ENCODE data around the gene PTPRR. TPM values are rescaled to one million over a fixed set of nuclear protein-coding genes. Genes with fewer than 3 reads are reported as not detected.

Gene PTPRR
- total and polyA plus RNA-seq, 2 of the 4 experiments (the other 2 are of a cell fraction), result 0.18 to 0.21 TPM

DNA sequence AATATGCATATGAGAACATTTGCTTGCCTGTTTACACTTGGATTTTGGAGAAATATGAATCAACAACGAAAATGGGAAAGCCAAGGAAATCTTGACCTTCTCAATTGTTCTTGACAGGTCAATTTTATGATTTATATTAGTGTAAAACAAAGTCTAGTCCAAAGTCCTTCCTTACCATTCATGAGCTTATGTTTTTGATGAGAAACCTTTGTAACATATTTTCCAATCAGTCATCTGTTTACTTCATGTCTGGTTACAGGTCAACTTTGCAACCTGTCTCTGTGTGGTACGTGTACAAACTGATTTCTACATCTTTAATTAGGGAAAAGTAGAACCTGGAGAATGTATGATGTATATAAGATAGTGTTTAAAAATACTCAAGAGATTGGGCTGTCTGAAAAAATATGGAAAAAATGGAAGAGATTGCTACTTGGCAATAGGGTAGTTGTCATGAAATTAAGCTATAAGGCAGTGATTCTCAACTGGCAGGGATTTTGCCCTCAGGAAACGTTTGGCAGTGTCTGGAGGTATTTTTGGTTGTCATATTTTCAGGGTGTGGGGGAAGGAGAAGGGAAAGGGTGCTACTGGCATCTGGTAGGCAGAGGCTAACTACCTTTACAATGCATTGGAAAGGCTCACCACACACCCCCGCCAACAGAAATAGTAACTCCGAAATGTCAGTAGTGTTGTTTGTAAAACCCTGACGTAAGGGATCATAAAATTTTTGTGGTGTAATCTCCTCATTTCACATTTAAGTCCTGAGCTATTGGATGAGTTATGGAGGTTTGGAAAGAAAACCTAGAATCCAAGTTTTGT lies 172.9 kb downstream of the PTPRR start:
- Histone ChIP-seq H3K4me3 (ENCODE audit: insufficient read depth, low read depth, low read length) (no peak overlapping the region), H3K9me3 (ENCODE audit: control insufficient read depth, insufficient read depth, low read length) (no peaks in the 10 kb centered on the region), H2AK5ac (ENCODE audit: low read depth, low read length) (no peak overlapping the region), H4K91ac (ENCODE audit: insufficient read depth, low read depth, low read length) (no peak overlapping the region), H4K20me1 (ENCODE audit: insufficient read depth, low read length) (no peaks in the 10 kb centered on the region), H2AFZ (replicated peaks; ENCODE audit: low read length, poor library complexity) (no peak overlapping the region), H3K79me1 (ENCODE audit: low read depth in 1 of 2, low read length in 2 of 2) (no peaks in the 10 kb centered on the region), H3K4me2 (ENCODE audit: low read depth, low read length) (no peak overlapping the region), H3K9me1 (ENCODE audit: insufficient read depth, low read length) (no peaks in the 10 kb centered on the region), H2BK120ac (ENCODE audit: low read depth, low read length) (no peak overlapping the region), H2AK9ac (replicated peaks; ENCODE audit: low read depth, low read length, poor library complexity) (no peak overlapping the region), H3K56ac (ENCODE audit: extremely low read depth, insufficient read depth, low read length) (no peak overlapping the region), H2BK15ac (ENCODE audit: low read depth, low read length) (no peak overlapping the region), H3K4me1 (ENCODE audit: control insufficient read depth, insufficient read depth, low read length) (no peaks in the 10 kb centered on the region), H3K4ac (ENCODE audit: low read depth, low read length) (no peak overlapping the region), H3K27me3 (ENCODE audit: control insufficient read depth, insufficient read depth, low read length) (no peaks in the 10 kb centered on the region; the same call in 1 of the 2 replicates), H2BK5ac (ENCODE audit: low read depth, low read length, poor library complexity, severe bottlenecking) (no peak overlapping the region), H3K27ac (ENCODE audit: insufficient read depth, low read length) (no peak overlapping the region), H3K18ac (ENCODE audit: low read depth, low read length) (no peak overlapping the region), H4K8ac (ENCODE audit: low read depth in 2 of 2, low read length in 2 of 2) (no peak overlapping the region), H4K5ac (ENCODE audit: low read depth, low read length) (no peak overlapping the region), H3K36me3 (ENCODE audit: control insufficient read depth, insufficient read depth, low read length) (no peaks in the 10 kb centered on the region), H2BK20ac (ENCODE audit: low read depth, low read length) (no peak overlapping the region), H3K14ac (replicated peaks; ENCODE audit: low read depth, low read length) (no peak overlapping the region), H3K23ac (ENCODE audit: low read depth, low read length) (no peak overlapping the region), H3K9ac (ENCODE audit: low read depth, low read length) (no peak overlapping the region)
- intact Hi-C loops (cut with micrococcal nuclease) (no loop called here), in situ Hi-C loops (cut with MboI; ENCODE audit: low sequenced_read_pairs) (loop anchor here (25.0 kb wide), 1 partner anchor 640 kb away; no protein-coding TSS in a partner anchor), dilution Hi-C loops (cut with HindIII; ENCODE audit: low sequenced_read_pairs, unreplicated experiment) (no loop called here)
- POLR2A ChIA-PET (ENCODE audit: unreplicated experiment), result no interaction called here
- BruUV-seq (replicated peaks), result no TSS peak
- TF ChIP-seq MXI1 (IDR thresholded peaks at IDR 0.05; ENCODE audit: borderline replicate concordance, low read depth, low read length), result no peak
- TF ChIP-seq, protein P1, sequence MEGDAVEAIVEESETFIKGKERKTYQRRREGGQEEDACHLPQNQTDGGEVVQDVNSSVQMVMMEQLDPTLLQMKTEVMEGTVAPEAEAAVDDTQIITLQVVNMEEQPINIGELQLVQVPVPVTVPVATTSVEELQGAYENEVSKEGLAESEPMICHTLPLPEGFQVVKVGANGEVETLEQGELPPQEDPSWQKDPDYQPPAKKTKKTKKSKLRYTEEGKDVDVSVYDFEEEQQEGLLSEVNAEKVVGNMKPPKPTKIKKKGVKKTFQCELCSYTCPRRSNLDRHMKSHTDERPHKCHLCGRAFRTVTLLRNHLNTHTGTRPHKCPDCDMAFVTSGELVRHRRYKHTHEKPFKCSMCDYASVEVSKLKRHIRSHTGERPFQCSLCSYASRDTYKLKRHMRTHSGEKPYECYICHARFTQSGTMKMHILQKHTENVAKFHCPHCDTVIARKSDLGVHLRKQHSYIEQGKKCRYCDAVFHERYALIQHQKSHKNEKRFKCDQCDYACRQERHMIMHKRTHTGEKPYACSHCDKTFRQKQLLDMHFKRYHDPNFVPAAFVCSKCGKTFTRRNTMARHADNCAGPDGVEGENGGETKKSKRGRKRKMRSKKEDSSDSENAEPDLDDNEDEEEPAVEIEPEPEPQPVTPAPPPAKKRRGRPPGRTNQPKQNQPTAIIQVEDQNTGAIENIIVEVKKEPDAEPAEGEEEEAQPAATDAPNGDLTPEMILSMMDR (conservative IDR thresholded peaks at IDR 0.05; ENCODE audit: low read depth, low read length), result no peak
- TF ChIP-seq RAD21 (IDR thresholded peaks at IDR 0.05; ENCODE audit: low read length), result no peak
- no peak for TF ChIP-seq NFE2L2 (IDR thresholded peaks at IDR 0.05; ENCODE audit: low read depth, low read length)
- no peak for TF ChIP-seq RFX5 (IDR thresholded peaks at IDR 0.05; ENCODE audit: low read depth, low read length)
- TF ChIP-seq BHLHE40 (IDR thresholded peaks at IDR 0.05; ENCODE audit: low read depth, low read length), result no peak
- TF ChIP-seq SMC3 (IDR thresholded peaks at IDR 0.05; ENCODE audit: low read depth, low read length), result no peak
- TF ChIP-seq MAFK (IDR thresholded peaks at IDR 0.05; ENCODE audit: low read depth, low read length), result no peak
- no peak for TF ChIP-seq CHD1 (IDR thresholded peaks at IDR 0.05; ENCODE audit: low read depth, low read length)
- TF ChIP-seq, protein P2, sequence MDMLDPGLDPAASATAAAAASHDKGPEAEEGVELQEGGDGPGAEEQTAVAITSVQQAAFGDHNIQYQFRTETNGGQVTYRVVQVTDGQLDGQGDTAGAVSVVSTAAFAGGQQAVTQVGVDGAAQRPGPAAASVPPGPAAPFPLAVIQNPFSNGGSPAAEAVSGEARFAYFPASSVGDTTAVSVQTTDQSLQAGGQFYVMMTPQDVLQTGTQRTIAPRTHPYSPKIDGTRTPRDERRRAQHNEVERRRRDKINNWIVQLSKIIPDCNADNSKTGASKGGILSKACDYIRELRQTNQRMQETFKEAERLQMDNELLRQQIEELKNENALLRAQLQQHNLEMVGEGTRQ (IDR thresholded peaks at IDR 0.05; ENCODE audit: low read depth, low read length), result no peak
- no peak for TF ChIP-seq RCOR1 (IDR thresholded peaks at IDR 0.05; ENCODE audit: insufficient replicate concordance, low read length)
- TF ChIP-seq CEBPB (IDR thresholded peaks at IDR 0.05; ENCODE audit: low read depth, low read length), result no peak
- TF ChIP-seq, protein P3, sequence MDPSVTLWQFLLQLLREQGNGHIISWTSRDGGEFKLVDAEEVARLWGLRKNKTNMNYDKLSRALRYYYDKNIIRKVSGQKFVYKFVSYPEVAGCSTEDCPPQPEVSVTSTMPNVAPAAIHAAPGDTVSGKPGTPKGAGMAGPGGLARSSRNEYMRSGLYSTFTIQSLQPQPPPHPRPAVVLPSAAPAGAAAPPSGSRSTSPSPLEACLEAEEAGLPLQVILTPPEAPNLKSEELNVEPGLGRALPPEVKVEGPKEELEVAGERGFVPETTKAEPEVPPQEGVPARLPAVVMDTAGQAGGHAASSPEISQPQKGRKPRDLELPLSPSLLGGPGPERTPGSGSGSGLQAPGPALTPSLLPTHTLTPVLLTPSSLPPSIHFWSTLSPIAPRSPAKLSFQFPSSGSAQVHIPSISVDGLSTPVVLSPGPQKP (IDR thresholded peaks at IDR 0.05; ENCODE audit: borderline replicate concordance, low read depth, low read length), result no peak
- TF ChIP-seq POLR2A (IDR thresholded peaks at IDR 0.05; ENCODE audit: low read depth, low read length), result no peak
- DNase-seq (no peak), ATAC-seq (ENCODE audit: low read depth) (no peak)
- CTCF ChIA-PET, result no interaction called here
- WGBS, 2 experiments (ENCODE audit: extremely low coverage in 2 of 2, insufficient read length in 1 of 2), result 60% methylated on average over 1 of the region's 6 CpGs; no CpG with 5 or more reads in 1 of the 2 experiments

Data from IMR-90 (cell line).